ENCODE measurements around the gene PRAMEF6.
"Not testable (repeated sequence)": the region's sequence is repeated elsewhere in the genome, so short reads cannot be mapped to it uniquely, and the experiment has no call there.

PRAMEF6 gene

DNA sequence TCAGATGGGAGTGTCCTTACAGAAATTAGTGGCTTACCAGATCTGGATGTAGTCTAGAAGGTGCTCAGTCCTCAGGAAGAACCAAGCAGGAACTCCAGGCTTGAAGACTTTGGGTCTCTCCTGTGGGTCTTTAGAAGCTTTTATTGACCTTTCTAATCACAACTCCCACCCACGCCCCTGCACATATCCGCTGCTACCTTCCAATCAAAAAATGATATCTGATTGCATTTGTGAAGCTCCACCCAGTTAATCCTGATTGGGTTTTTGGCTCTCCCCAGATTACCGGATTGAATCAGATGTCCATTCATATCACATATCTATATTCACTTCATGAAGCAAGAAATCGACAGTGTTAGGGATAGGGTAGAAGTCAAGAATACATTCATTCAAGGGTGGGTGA lies at the start of gene PRAMEF6:
TSS of gene PRAMEF6 (minus strand) at position 101 of the 400 bp plus-strand sequence. CDS start 5,062 bp downstream, outside the sequence.
- not testable (repeated sequence) for H3K4me1 Mint-ChIP-seq; DNase-seq; ATAC-seq; H3K27me3 Mint-ChIP-seq; H3K9me3 Mint-ChIP-seq; H3K4me3 Mint-ChIP-seq; H3K36me3 Mint-ChIP-seq (ENCODE audit: low read depth); H3K27ac Mint-ChIP-seq

- not testable (repeated sequence) for H3K9me3 Mint-ChIP-seq; H3K4me1 Mint-ChIP-seq; H3K4me3 Mint-ChIP-seq; ATAC-seq; H3K36me3 Mint-ChIP-seq (ENCODE audit: low read depth); H3K27ac Mint-ChIP-seq; H3K27me3 Mint-ChIP-seq; DNase-seq
Observed at GRCh38 chr1:12924368-12924767, 23.0 kb downstream of the PRAMEF6 start.

DNA sequence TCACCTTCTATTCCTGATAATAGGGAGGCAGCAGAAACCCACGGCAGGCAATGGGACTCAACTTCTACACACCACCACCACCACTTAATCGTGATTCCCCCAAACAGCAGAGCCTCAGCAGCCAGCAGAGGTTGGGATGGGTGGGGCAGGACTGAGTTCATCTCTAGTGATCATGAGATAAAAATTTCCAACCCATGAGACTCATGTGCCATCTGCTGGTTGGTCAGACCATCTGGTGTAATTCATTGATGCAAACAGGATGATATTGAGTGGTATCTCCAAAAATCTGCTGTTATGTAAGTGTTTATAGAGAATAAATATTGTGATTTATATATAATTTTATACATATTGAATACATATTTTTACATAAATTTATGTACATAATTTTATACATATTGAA lies 25.6 kb downstream of the PRAMEF6 start:
- not testable (repeated sequence) for ATAC-seq; H3K27me3 Mint-ChIP-seq; H3K36me3 Mint-ChIP-seq (ENCODE audit: low read depth); H3K27ac Mint-ChIP-seq; H3K9me3 Mint-ChIP-seq; H3K4me1 Mint-ChIP-seq; DNase-seq; H3K4me3 Mint-ChIP-seq

DNA sequence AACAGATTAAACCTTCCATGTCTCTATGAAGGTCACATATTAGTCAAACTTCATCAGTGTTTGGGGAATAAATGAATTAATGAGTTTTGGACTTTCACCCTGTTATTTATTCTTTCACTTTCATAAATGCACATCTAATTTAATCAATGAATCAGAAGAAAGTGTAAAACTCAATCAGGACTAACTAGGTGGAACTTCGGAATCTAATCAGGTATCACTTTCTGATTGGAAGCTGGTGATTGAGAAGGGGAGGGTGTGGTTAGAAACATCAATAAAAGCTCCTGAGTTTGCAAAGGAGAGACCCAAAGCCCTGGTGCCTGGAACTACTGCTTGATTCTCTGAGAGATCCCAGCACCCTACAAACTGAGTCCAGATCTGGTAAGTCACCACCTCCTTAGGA lies 31.1 kb downstream of the PRAMEF6 start, which contains the start of gene PRAMEF7:
TSS of gene PRAMEF7 (plus strand) at position 301 of the 400 bp plus-strand sequence. CDS start 1,083 bp downstream, outside the sequence.
- not testable (repeated sequence) for H3K4me1 Mint-ChIP-seq; H3K9me3 Mint-ChIP-seq; H3K36me3 Mint-ChIP-seq (ENCODE audit: low read depth); H3K27ac Mint-ChIP-seq; H3K27me3 Mint-ChIP-seq; H3K4me3 Mint-ChIP-seq; ATAC-seq; DNase-seq

DNA sequence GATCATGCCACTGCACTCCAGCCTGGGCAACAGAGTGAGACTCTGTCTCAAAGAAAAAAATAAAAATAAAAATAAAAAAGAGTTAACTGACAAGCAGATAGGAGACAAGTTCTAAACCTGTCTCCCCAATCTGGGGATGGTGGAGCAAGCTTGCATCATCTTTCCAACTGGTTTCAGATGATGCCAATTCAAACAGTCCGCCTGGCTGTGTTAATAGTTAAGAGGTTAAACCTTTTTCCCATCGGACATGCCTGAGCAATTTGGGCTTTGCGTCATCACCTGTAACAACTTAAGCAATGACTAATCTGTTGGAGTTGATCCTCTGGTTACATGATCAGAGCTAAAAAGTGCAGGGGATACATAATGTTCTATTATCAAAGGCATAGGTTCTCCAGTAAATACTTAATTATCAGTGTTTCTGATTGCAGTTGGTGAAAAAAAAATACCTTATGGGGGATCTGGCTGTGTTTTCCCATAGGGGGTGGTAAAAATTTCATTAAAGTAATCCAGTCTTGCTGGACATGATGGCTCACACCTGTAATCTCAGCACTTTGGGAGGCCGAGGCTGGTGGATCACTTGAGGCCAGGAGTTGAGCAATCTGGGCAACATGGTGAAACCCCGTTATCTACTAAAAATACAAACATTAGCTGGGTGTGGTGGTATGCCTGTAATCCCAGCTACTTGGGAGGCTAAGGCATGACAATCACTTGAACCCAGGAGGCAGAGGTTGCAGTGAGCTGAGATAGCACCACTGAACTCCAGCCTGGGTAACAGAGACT lies 43.4 kb downstream of the PRAMEF6 start:
- not testable (repeated sequence) for H3K4me3 Mint-ChIP-seq; DNase-seq; H3K27ac Mint-ChIP-seq; H3K9me3 Mint-ChIP-seq; ATAC-seq; H3K27me3 Mint-ChIP-seq; H3K4me1 Mint-ChIP-seq; H3K36me3 Mint-ChIP-seq (ENCODE audit: low read depth)

DNA sequence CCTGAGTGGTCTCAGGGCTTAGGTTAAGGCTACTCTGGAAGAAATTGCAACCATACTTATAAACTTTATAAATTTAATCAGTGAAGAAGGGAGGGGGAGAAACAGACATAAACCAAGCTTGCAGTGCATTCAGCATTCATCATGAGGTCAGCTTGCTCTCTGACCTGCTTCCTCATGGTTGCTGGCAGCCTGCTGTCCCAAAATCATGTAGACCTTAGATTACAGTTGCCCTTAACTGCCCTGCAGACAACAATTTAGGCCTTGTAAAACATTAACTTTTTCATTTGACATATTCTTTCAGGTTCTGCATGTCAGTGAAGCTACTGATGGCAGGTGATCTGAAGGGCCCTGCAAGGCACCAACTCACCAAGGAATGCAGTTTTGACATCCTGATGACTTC lies 48.2 kb downstream of the PRAMEF6 start:
- H3K9me3 Mint-ChIP-seq; H3K4me3 Mint-ChIP-seq; DNase-seq; H3K27ac Mint-ChIP-seq; ATAC-seq; H3K4me1 Mint-ChIP-seq; H3K27me3 Mint-ChIP-seq; H3K36me3 Mint-ChIP-seq (ENCODE audit: low read depth): not testable (repeated sequence)

DNA sequence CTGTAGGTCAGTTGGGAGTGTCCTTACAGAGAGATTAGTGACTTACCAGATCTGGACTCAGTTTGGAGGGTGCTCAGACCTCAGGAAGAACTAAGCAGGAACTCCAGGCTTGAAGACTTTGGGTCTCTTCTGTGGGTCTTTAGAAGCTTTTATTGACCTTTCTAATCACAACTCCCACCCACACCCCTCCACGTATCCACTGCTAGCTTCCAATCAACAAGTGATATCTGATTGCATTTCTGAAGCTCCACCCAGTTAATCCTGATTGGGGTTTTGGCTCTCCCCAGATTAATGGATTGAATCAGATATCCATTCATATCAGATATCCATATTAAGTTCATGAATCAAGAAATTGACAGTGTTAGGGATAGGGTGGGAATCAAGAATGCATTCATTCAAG lies 49.2 kb downstream of the PRAMEF6 start, which contains the start of gene PRAMEF10:
TSS of gene PRAMEF10 (minus strand) at position 101 of the 400 bp plus-strand sequence. CDS start 2,423 bp downstream, outside the sequence.
- H3K9me3 Mint-ChIP-seq; H3K27ac Mint-ChIP-seq; ATAC-seq; DNase-seq; H3K4me1 Mint-ChIP-seq; H3K27me3 Mint-ChIP-seq; H3K36me3 Mint-ChIP-seq (ENCODE audit: low read depth); H3K4me3 Mint-ChIP-seq: not testable (repeated sequence)
